ENCODE measurements around the gene ZNF76. TPM values are rescaled to one million over a fixed set of nuclear protein-coding genes. Genes with fewer than 3 reads are reported as not detected.
"Not testable (repeated sequence)": the region's sequence is repeated elsewhere in the genome, so short reads cannot be mapped to it uniquely, and the experiment has no call there.

The ZNF76 gene
- total and polyA plus RNA-seq, 12 donors, result 17.9 to 67.1 (median 37.8) TPM

DNA sequence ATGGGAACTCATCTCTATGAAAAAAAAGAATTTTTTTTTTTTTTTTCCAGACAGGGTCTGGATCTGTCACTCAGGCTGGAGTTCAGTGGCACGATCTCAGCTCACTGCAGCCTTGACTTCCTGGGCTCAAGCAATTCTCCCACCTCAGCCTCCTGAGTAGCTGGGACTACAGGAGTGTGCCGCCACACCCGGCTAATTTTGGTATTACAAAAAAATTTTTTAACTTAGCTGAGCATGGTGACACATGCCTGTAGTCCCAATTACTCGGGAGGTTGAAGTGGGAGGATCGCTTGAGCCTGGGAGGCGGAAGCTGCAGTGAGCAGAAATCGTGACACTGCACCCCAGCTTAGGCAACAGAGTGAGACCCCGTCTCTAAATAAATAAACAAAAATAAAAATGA lies 45.6 kb downstream of the ZNF76 start:
- Histone ChIP-seq H3K4me1 (peaks cover 0 to 51% (median 4%) of the 10 kb centered on the region in 9 donors), H3K4me3 (no peak overlapping the region), H3K27me3 (no peaks in the 10 kb centered on the region), H3K36me3 (peaks cover 0 to 27% (median 0%) of the 10 kb centered on the region in 9 donors), H3K27ac (no peak overlapping the region), H3K9me3 (no peaks in the 10 kb centered on the region)
- no peak for DNase-seq
- ATAC-seq, result no peak
- intact Hi-C loops (cut with DNase I), result no loop called here
- TF ChIP-seq, protein P1, sequence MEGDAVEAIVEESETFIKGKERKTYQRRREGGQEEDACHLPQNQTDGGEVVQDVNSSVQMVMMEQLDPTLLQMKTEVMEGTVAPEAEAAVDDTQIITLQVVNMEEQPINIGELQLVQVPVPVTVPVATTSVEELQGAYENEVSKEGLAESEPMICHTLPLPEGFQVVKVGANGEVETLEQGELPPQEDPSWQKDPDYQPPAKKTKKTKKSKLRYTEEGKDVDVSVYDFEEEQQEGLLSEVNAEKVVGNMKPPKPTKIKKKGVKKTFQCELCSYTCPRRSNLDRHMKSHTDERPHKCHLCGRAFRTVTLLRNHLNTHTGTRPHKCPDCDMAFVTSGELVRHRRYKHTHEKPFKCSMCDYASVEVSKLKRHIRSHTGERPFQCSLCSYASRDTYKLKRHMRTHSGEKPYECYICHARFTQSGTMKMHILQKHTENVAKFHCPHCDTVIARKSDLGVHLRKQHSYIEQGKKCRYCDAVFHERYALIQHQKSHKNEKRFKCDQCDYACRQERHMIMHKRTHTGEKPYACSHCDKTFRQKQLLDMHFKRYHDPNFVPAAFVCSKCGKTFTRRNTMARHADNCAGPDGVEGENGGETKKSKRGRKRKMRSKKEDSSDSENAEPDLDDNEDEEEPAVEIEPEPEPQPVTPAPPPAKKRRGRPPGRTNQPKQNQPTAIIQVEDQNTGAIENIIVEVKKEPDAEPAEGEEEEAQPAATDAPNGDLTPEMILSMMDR (IDR thresholded peaks at IDR 0.05), result no peak
- 93 to 94% methylated on average over 8 of the region's 8 CpGs for WGBS, 2 donors

DNA sequence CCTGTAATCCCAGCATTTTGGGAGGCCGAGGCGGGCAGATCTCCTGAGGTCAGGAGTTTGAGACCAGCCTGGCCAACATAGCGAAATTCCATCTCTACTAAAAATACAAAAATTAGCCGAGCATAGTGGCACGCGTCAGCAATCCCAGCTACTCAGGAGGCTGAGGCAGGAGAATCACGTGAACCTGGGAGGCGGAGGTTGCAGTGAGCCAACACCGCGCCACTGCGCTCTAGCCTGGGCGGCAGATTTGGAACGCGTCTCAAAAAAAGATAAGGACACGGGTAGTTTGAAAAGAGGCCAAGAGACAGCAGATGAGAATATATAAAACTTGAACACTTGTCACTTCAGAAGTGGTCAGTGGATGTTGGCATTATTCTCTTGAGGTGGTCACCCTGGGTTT lies 47.6 kb downstream of the ZNF76 start:
- H3K27ac ChIP-seq; H3K9me3 ChIP-seq; DNase-seq; ATAC-seq; H3K4me3 ChIP-seq; intact Hi-C loops (cut with DNase I); H3K27me3 ChIP-seq: not testable (repeated sequence)
- Histone ChIP-seq H3K36me3 (peaks cover 0 to 28% (median 0%) of the 10 kb centered on the region in 9 donors), H3K4me1 (peaks cover 0 to 51% (median 4%) of the 10 kb centered on the region in 9 donors)
- 72 to 73% methylated on average over 15 of the region's 15 CpGs for WGBS, 2 donors

- intact Hi-C loops (cut with DNase I); H3K27me3 ChIP-seq; H3K27ac ChIP-seq; DNase-seq; ATAC-seq; H3K9me3 ChIP-seq; H3K4me3 ChIP-seq: not testable (repeated sequence)
- Histone ChIP-seq H3K36me3 (peaks cover 0 to 37% (median 0%) of the 10 kb centered on the region in 9 donors), H3K4me1 (peaks cover 0 to 50% (median 0%) of the 10 kb centered on the region in 9 donors)
- WGBS, 2 donors, result 97 to 100% methylated on average over 2 of the region's 2 CpGs
Measured at GRCh38 chr6:35308543-35308942, 49.0 kb downstream of the ZNF76 start.

DNA sequence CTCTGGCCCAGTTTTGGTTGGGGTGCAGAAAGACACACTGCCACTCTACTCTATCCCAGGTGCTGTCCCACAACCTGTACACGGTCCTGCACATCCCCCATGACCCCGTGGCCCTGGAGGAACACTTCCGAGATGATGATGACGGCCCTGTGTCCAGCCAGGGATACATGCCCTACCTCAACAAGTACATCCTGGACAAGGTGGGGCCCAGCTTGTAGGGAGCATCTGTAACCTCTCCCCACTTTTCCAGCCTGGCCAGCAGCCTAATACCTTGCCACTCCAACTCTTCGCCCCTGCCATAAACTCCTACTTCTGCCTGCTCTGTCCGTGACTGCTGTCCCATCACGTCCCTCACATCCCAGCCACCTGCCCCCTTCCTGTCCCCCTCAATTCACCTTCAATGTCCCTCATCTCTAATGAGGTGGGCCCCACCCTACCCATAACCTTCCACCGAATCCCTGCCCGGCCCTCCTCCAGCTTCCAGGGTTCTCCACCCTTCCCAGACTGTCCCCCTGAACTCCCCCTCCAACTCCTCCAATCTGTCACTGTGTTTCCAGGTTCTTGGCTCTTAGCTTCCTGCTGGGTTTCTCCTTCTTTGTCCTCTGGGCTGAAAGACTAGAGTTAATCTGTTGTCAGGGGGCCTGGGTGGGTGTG lies 50.2 kb downstream of the ZNF76 start:
- intact Hi-C loops (cut with DNase I), result no loop called here
- TF ChIP-seq, protein P1 (IDR thresholded peaks at IDR 0.05), result no peak
- H3K9me3 ChIP-seq, result no peaks in the 10 kb centered on the region
- no peak for DNase-seq
- WGBS, 2 donors, result 89 to 92% methylated on average over 9 of the region's 9 CpGs
- H3K27me3 ChIP-seq, result no peaks in the 10 kb centered on the region
- peaks cover 0 to 31% (median 0%) of the 10 kb centered on the region in 9 donors for H3K36me3 ChIP-seq
- no peak overlapping the region for H3K4me3 ChIP-seq
- ATAC-seq, result peak in 1 of 8 donors; percentile 41
- H3K27ac ChIP-seq, result peak overlapping the region in 1 of 10 donors; percentile 81
- H3K4me1 ChIP-seq, result peaks cover 0 to 47% (median 0%) of the 10 kb centered on the region in 9 donors

GRCh38 chr6:35310265-35310831 lies 50.8 kb downstream of the ZNF76 start:
- H3K27me3 ChIP-seq, result no peaks in the 10 kb centered on the region
- peaks cover 0 to 29% (median 0%) of the 10 kb centered on the region in 9 donors for H3K36me3 ChIP-seq
- intact Hi-C loops (cut with DNase I), result no loop called here
- TF ChIP-seq, protein P1 (IDR thresholded peaks at IDR 0.05), result no peak
- H3K9me3 ChIP-seq, result no peaks in the 10 kb centered on the region
- 71 to 84% methylated on average over 6 of the region's 6 CpGs for WGBS, 2 donors
- peaks cover 0 to 42% (median 0%) of the 10 kb centered on the region in 9 donors for H3K4me1 ChIP-seq
- H3K4me3 ChIP-seq, result no peak overlapping the region
- ATAC-seq (peak in 1 of 8 donors; percentile 27), DNase-seq (no peak)
- peak overlapping the region in 1 of 10 donors; percentile 81 for H3K27ac ChIP-seq
